Brain microvascular endothelial cell (primary cell): ENCODE measurements around the gene NDRG4.
A peak's percentile ranks its signal among the peaks of the same experiment; 100 is the strongest.

Experiments
- DNase-seq: peaks from one replicate; pipeline ENCODE4 v3.0.0-alpha.2; 2020
- H3K27ac ChIP-seq: fragments of 250-450 bp; sonication (Bioruptor Pico); 2 replicates; pipeline ENCODE4 v1.5.1; 2020; ENCODE audit warnings: mild to moderate bottlenecking, moderate library complexity
- H3K27me3 ChIP-seq: fragments of 250-450 bp; sonication (Bioruptor Pico); replicated peaks from 2 replicates; pipeline ENCODE4 v1.5.1; 2020; ENCODE audit warnings: mild to moderate bottlenecking
- H3K36me3 ChIP-seq: fragments of 250-450 bp; sonication (Bioruptor Pico); replicated peaks from 2 replicates; pipeline ENCODE4 v1.5.1; 2020; ENCODE audit warnings: mild to moderate bottlenecking
- H3K4me3 ChIP-seq: 2 replicates; pipeline ENCODE4 v1.5.1; 2011; ENCODE audit warnings: low read depth, mild to moderate bottlenecking, control low read depth, low read length, moderate library complexity
- CTCF ChIP-seq: IDR thresholded peaks from 2 replicates; pipeline ENCODE4 v1.5.1; 2011; ENCODE audit warnings: low read depth, mild to moderate bottlenecking, moderate library complexity, low read length, control low read depth, inconsistent platforms; ENCODE audit errors: missing control alignments
- in situ Hi-C: cut with HindIII; loops from 2 replicates; pipeline ENCODE4 v1.10.0; 2017; ENCODE audit warnings: low sequenced_read_pairs, low pct_ligation_motif_present

The NDRG4 gene

GRCh38 chr16:58478427-58478826, 21.5 kb upstream of the NDRG4 start:
- H3K27me3 ChIP-seq, result peaks cover 2% of the 10 kb centered on the region
- H3K27ac ChIP-seq, result no peak overlapping the region
- in situ Hi-C loops, result no loop called here
- no peak overlapping the region for H3K4me3 ChIP-seq
- no peaks in the 10 kb centered on the region for H3K36me3 ChIP-seq
- no peak for DNase-seq
- TF ChIP-seq CTCF, result no peak

GRCh38 chr16:58481226-58481869, 18.6 kb upstream of the NDRG4 start:
- in situ Hi-C loops, result no loop called here
- no peak for DNase-seq
- no peak for TF ChIP-seq CTCF
- peaks cover 2% of the 10 kb centered on the region for H3K27me3 ChIP-seq
- H3K36me3 ChIP-seq, result no peaks in the 10 kb centered on the region
- H3K4me3 ChIP-seq, result no peak overlapping the region
- H3K27ac ChIP-seq, result no peak overlapping the region

- TF ChIP-seq CTCF, result no peak
- in situ Hi-C loops, result no loop called here
- Histone ChIP-seq H3K27ac (no peak overlapping the region), H3K27me3 (peaks cover 2% of the 10 kb centered on the region), H3K36me3 (no peaks in the 10 kb centered on the region), H3K4me3 (no peak overlapping the region)
- no peak for DNase-seq
These were observed 18.0 kb upstream of the NDRG4 start for GRCh38 chr16:58481931-58482330.

GRCh38 chr16:58485184-58485887, 14.6 kb upstream of the NDRG4 start:
- H3K27me3 ChIP-seq, result no peaks in the 10 kb centered on the region
- no peak overlapping the region for H3K27ac ChIP-seq
- H3K36me3 ChIP-seq, result no peaks in the 10 kb centered on the region
- no peak overlapping the region for H3K4me3 ChIP-seq
- in situ Hi-C loops, result no loop called here
- no peak for TF ChIP-seq CTCF
- no peak for DNase-seq

GRCh38 chr16:58487566-58488351, 12.2 kb upstream of the NDRG4 start:
- peak; percentile 92 for TF ChIP-seq CTCF
- no peaks in the 10 kb centered on the region for H3K27me3 ChIP-seq
- H3K4me3 ChIP-seq, result peak overlapping the region; percentile 17
- H3K27ac ChIP-seq, result no peak overlapping the region
- in situ Hi-C loops, result no loop called here
- no peaks in the 10 kb centered on the region for H3K36me3 ChIP-seq
- DNase-seq, result peak; percentile 63
